Left hindlimb (tissue), 1 donor: Measurements from ENCODE around the gene HGD.
"Not testable (repeated sequence)": the region's sequence is repeated elsewhere in the genome, so short reads cannot be mapped to it uniquely, and the experiment has no call there.

ENCODE experiments used
- DNase-seq: peaks from one replicate; pipeline ENCODE4 v3.0.0-alpha.2; 2018

Gene HGD, protein sequence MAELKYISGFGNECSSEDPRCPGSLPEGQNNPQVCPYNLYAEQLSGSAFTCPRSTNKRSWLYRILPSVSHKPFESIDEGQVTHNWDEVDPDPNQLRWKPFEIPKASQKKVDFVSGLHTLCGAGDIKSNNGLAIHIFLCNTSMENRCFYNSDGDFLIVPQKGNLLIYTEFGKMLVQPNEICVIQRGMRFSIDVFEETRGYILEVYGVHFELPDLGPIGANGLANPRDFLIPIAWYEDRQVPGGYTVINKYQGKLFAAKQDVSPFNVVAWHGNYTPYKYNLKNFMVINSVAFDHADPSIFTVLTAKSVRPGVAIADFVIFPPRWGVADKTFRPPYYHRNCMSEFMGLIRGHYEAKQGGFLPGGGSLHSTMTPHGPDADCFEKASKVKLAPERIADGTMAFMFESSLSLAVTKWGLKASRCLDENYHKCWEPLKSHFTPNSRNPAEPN

GRCh38 chr3:120682095-120682681, at the start of gene HGD:
Gene HGD (minus strand): TSS chr3:120682239. CDS start chr3:120682111, 128 bp downstream.
- no peak for DNase-seq

GRCh38 chr3:120730576-120731542, 48.8 kb upstream of the HGD start:
- DNase-seq = no peak

DNA sequence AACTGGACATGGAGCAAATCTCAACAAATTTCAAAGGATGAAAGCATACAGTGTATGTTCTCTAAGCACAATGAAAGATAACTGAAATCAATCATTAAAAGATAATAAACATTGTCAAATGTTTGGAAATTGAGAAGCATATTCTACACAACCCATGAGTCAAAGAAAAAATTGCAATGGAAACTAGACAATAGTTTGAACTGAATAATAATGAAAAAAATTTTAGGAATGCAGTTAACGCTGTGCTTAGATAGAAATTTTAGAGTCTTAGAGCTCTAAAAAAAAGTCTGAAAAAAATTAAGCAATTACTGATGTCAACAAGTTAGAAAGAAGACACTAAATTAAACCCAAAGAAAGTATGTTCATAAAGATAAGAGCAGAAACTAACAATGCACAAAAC, 44.8 kb upstream of the HGD start:
- no peak for DNase-seq

GRCh38 chr3:120719167-120719834, 37.3 kb upstream of the HGD start:
- DNase-seq = not testable (repeated sequence)

DNA sequence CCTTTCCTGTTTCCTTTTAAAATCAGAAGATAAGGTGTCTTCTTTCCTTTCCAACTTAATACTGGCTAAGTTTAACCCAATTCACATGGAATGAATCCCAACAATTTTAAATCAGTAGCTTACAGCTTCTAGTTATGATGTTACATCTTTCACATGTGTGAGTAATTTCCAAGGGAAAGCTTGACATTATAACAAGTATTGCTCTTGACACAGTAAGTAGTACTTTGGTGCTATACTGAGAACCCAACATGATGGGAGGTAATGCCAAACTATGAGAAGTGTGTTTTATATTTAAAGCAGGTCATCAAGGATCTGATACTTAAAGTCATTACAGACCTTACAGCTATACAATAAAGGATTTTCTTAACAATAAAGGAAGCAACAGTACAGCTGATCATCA, 31.2 kb upstream of the HGD start:
- no peak for DNase-seq

DNA sequence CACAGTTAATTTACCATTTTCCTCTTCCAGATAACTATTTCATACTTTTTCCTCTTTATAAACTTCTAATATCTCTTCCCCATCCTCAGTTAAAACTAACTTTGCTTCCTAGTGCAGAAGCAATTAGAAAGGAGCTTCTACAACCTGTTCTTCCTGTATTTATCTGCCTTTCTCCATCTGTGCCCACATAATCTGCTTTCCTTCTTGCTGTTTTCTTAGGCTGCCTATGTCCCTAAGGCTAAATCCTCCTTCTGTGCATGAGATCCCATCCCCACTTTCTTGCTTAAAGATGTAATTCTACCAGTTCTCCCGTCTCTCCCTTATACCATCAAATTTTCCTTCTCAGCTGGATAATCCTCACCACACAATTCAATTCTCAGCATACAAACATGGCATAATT, 28.3 kb upstream of the HGD start:
- no peak for DNase-seq

DNA sequence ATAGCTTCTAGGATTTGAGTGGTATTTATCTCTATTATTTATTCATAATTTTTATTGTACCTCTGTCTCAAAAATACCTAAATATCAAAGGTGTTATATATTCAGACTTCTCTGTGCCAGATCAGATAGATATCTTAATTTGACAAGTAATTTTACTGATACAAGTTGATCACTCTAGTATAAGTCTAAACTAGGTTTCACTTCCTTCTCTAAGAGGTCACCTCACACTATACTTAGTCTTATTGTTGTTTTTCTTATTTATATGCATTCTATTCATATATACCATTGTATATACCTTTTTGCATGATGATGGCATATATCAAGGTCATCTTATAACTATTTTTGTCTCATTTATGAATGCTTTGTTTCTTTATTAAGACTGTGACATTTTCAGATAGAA, 26.4 kb upstream of the HGD start:
- DNase-seq = no peak

DNA sequence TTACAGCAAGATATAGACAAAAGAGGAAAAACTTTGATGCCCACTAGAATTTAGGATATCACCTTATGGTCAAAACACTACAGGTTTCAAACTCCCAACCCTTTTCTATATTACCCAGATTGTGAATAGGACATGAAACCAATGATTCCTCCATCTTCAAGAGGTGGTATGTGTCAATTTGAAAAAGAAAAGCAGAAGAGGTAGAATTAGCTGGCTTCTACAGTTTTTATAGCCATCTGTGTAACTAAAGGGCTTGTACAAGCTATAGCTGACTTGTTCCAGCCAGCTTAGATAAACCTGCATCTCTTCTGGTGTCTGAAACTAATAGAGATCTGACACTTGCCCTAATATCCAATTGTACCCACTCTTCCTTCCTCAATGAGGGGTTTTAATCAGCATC, 24.9 kb upstream of the HGD start:
- DNase-seq = no peak

DNA sequence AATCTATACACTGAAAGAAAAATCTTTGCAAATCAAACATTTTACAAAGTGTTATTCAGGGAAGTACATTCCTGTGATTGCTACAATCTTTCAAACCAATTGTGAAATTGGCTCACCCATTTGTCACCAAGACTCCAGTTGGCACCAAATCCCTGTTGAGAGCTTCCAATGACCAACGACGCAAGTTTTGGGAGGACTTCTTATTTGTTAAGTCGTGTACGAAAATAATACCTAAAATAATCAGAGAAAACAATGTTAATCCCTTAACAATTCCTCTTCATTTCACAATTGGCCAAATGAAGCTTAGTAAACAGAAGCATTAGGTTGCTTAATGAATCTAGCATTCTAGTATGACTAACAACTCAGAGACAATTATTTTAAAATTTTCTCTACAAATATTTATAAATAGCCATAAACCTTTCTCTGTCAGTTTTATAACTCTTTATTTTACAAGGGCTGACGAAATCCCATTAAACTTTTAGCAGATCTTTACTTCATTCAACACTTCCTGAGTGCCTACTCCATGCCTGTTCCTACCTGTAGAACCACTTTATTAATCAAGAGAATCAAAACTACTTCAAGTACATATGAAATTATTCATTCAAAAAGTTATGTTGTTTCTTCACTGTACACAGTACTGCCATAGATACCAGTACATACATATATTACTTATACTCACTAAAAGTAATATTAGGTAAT, 24.0 kb upstream of the HGD start:
- DNase-seq = no peak

- DNase-seq = no peak
These were observed 17.3 kb upstream of the HGD start for GRCh38 chr3:120699333-120699732.

- DNase-seq = no peak
These were observed 11.6 kb upstream of the HGD start for GRCh38 chr3:120693439-120694171.

DNA sequence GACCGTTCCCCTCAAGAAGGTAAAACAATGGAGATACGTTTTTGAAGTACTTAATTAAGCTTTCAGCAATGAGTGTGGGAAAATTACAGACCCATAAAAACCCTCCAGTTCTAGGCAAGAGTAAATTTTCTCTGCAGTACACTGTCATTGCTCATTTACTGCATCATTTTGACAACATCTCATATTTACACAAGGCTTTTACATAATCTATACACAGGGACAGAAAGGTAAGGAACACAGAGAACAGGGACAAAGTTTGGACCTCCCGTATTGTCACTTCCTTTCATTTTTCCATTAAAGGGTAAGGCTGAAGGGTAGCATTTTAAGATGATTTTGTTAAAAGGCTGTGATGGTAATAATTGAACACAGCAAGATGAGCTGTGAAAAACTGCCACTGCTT, 7.4 kb upstream of the HGD start:
- DNase-seq = no peak

DNA sequence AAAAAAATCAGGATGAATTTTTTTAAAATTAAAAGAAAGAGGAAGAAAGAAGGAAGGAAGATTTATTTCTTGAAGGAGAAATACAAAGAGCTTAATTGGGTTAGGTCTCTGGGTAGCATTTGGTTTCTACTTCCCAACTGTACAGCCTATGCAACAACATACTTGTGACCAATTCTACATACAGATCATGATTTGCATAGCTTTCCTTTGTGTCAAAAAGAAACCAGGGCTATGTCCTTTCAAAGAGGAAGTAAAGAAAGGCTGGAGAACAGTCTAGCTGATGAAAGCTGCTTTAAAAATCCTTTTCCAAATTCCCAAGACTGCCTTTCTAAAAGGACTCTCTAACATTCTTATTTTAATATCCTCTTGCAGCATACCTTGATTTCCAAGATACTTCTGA, 6.1 kb upstream of the HGD start:
- DNase-seq = no peak

GRCh38 chr3:120685411-120685810, 3.4 kb upstream of the HGD start:
- DNase-seq = no peak

DNA sequence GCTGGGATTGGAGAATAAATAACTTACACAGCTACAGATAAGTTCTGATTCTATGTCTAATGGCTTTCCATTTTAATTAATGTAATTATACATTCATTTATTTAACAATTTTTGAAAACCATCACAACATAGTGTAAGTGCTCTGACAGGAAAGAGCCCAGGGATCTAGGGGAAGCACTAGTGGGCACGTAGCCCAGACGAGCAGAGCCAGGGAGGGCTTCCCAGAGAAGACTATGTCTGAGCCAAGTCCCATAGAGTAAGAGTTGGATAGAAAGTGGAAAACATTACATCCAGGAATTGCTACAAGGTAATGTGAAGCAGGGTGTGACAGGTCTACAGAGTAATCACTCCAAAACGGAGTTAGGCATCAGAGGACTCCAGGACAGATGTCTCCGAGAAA, 2.9 kb upstream of the HGD start:
- DNase-seq = no peak

- no peak for DNase-seq
These were observed 1.7 kb upstream of the HGD start for GRCh38 chr3:120683671-120684301.

GRCh38 chr3:120683213-120683612, 1.2 kb upstream of the HGD start:
- no peak for DNase-seq

DNA sequence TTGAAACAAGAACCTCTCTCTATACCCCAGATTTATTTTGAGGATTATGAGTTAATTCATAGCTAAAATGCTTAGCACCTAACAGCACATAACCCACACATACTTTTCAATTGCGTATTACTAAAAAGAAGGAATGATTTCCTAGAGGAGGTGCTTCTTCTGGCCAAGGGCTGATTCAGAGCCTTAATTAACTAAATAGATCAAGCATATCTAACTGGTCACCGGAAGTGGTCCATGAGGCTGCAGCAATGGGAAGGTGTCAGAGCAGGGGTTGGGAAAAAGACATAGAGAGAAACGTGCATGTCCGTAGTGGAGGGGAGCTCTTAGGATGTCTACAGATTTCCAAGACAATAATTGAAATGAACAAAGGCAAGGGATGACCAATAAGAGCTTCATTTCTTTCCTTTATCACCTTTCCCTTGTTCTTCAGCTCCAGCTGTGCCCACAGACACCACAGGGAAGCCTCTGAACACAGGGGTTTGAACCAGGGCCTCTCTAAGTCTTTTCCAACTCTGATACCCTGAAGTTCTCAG, 467 bp downstream of the HGD start:
- DNase-seq = no peak

GRCh38 chr3:120681018-120681417, 1.0 kb downstream of the HGD start:
- no peak for DNase-seq

- no peak for DNase-seq
These were observed 1.7 kb downstream of the HGD start for GRCh38 chr3:120680193-120680894.
